ENCODE results near the gene AFAP1.

Gene AFAP1

DNA sequence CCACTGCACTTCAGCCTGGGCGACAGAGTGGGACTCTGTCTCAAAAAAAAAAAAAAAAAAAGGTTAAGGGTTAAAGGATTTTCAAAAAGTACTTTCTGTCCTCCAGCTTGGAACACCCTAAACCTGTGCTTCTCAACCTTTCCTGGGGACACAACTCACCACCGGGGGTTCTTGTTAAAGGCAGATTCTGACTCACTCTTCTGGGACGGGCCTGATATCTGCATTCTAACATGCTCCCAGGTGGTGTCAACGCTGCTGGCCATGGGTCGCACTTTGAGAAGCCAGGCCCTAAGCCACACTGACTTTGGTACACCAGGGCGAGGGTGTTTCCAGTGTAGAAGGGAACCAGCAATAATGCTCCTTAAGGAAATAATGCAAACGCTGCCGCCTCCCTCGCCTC, 46.1 kb downstream of the AFAP1 start:
- no peak for DNase-seq (ENCODE audit: low spot score)

DNA sequence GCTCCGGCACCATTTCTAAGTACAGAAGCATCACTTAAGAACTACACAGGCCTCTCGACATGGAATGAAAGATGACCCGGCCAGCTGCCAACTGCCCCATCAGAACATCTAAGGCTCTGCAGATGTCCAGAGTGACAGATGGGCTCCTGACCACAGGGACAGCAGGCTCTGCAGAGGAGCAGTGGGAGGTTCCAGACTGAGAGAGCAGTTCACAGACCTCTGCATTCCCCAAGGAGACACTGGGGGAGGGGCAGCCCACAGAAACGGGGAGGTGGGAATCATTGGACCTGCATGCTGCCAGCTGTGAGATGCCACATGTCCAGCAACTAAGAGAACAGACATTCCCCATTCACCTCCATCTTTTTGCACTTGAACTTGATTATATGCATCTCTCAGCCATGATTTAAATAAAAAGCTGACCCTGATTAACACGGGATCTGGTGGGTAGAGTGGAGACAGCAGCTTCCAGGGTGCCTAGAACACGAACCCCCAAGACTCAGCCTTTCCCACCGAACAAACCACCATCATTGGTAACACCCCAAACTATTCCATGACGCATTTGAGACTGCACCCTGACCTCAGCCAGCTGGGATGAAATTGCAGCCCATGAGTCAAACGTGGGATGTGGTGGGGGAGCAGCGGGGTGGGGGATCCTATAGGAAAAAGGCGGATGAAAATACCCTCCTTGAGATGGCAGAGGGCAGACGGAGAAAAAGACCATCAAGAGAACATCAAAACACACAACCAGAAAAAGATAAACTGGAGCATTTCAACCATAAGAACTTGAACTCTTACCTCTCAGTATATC, 47.2 kb downstream of the AFAP1 start:
- DNase-seq (ENCODE audit: low spot score), result no peak

DNA sequence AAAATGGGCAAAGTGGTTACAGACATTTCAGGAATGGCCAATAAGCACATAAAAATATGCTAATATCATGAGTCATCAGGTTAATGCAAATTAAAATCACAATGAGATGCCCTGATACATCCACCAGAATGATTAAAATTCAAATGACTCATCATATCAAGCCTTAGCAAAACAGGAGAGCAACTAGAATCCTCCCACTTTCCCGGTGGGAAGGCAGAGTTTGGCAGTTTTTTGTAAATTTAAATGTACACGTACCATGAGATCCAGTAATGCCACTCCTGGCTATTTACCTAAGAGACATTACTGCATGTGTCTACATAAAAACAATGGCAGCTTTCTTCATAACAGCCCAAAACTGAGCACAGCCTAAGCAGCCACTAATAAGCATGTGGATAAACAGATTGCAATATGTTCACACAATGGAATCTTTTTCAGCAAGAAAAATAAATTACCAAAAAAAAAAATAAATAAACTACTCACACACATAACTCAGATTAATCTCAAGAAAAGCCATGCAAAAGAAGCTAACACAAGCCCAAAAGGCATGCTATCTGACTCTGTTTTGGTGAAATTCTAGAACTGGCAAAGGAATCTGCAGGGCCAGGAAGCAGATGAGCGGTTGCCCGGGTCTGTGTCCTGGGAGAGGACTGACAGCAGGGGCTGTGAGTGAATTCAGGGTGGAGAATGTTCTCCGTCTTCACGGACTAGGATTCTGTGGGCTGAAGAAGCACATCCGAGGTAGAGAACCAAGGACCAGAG, 48.8 kb downstream of the AFAP1 start:
- peak; percentile 63 for DNase-seq (ENCODE audit: low spot score)

DNA sequence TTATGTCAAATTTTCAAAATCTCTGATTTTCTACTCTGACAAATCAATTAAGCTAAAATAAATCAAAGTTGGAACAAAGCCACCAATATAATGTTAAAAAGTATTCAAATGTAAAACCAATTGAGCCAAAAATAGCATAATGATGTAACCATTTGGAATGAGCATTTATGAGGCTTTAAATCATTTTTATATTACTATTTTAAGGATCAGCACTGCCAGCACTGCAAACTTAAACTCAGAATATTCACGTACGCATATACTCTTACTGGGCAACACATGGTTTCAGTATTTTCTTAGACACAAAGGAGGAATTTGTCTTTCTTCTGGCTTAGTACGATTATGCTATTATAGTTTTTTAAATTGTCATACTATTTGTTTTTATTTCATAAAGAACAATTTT, 52.2 kb downstream of the AFAP1 start:
- DNase-seq (ENCODE audit: low spot score), result no peak

DNA sequence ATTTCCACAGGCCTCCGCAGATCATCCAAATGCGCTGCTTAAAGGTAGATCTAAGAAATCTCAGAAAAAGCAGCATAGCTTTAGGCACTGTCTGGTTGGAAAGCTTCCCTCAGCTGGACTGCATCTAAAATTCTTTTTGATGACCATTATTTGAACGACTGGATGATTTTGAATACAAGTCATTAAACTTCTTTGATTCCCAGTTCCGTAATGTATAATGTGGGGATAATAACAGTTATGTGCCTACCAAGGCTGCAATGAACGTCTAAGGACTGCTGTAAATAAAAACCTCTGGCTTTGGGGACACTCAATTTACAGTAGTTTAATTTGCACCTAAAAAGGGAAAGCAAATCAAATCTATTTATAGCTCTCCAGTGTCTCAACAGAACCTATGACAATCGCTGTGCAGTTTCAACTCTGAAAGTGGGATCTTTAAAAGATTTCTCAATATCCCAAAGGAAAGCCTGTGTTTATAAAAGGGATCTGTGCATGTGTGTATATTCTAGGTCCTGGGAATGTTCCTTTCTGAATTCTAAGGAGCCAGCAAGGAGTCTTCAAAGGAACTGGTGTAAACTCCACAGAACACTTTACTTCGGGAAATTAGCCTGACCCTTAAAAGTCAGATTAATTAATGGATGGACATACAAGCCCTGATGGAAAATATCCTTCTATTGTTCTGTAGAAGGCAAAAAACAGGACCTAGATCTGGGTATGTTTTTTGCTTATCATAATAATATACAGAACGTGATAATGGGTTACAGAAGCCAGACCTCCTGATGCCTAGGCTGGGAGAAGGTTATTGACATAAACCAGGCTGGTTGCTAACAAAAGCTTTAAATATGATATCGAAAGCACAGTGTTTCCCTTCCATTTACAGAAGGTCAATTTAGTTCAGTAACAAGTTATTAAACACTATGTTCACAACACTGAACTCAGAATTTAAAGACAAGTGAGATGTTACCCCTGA, 53.4 kb downstream of the AFAP1 start:
- DNase-seq (ENCODE audit: low spot score), result no peak

DNA sequence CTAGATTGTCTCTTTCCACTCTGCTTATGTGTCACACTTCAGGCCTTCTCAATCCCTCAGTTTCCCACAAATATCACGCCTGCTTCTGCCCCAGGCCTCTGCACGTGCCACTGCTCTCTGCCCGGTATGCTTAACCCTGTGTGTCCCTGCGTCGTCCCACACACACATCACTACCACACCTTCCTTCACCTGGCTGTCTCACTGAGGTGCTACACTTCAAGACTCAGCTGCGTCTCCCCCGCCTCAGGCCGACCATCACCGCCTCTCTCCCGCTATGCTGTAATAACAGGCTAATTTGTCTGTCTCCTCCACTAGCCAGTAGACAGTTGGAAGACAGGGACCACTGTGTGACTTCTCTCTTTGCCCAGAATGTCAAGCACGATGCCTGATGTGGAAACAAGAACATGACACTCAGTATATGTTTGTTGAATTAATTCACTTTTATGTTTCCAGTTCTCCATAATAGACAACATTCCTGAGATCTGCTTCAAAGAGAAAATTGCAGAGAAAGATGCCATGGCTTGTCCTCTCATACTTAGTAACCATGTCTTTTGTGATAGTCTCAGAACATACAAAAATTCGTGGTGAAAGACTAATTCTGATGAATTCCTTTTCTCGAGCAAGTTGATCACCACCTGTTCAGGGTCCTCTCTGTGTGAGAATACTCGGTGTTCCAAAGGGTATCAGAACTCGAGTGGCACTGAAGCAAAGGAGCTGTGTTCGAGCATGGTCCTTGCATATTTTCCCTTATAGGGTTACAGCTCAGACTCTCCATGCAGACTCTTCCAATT, 54.2 kb downstream of the AFAP1 start:
- no peak for DNase-seq (ENCODE audit: low spot score)

DNA sequence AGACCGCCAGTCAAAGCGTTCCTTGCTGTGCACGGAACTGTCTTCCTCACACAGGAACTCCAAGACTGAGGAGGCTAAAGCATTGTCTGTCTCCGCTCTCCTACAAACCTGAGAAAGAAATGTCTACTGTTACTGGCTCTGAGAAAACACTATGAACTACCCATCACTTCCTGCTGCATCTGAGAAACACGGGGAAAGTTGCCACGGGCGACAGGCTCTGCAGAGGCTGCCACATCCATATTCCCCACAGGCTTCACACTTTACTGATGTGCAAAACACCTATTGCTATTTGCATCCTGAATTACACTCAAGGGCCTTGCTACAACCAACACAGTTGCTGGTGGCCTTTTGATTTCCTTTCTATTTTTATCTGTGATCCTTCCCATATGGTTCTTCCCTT, 59.0 kb downstream of the AFAP1 start:
- DNase-seq (ENCODE audit: low spot score), result no peak

DNA sequence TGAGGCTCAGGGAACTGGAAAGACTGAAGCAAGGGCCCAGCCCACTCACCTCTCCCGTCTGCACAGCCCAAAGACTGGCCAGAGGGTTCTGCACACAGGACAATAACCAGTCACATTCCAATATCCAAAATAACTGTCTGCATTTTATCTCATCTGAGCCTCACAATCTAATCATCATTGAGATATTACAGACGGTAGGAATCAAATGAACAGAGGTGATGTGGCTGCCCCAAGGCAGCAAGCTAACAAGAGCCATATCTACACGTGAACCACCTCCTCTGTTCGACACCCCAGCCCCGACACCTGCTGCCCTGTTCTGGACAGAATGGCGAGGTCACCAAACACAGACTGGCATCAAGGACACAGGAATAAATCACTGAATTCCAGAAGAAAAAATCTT, 60.5 kb downstream of the AFAP1 start:
- no peak for DNase-seq (ENCODE audit: low spot score)

DNA sequence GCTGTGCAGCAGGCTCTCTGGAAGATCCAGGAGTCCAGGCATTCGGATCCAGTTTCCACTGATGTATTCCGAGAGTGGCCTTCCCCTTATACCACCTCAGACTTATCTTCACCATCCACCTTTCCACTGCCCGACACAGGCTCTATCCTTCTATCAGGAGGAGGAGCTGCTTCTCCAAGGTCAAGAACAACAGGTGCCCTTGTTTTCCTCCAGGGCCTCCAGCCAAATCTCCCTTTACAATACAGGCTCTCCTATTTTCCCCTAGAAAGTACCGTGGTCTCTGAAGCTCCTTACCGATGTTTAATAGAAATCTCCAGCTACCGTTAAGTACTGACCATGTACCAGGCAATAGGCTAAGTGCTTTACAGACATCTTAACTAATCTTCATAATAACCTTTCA, 61.3 kb downstream of the AFAP1 start:
- no peak for DNase-seq (ENCODE audit: low spot score)

DNA sequence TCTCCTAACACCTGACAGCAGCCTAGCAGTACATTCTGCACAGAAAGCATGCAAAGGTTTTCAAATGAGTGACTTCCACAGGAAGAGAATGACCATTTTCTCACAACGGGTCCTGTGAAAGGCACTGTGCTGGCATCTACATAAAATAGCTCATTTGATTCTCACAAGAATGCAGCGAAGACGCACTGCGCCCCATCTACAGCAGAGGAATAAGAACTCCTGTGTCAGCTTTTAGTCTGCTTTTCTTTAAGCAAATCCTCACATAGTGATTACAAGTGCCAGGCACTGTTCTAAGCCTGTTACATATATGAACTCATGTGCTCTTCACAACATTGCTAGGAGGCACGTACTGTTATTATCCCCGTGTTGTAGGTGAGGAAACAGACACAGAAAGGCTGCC, 62.5 kb downstream of the AFAP1 start:
- DNase-seq (ENCODE audit: low spot score), result no peak

DNA sequence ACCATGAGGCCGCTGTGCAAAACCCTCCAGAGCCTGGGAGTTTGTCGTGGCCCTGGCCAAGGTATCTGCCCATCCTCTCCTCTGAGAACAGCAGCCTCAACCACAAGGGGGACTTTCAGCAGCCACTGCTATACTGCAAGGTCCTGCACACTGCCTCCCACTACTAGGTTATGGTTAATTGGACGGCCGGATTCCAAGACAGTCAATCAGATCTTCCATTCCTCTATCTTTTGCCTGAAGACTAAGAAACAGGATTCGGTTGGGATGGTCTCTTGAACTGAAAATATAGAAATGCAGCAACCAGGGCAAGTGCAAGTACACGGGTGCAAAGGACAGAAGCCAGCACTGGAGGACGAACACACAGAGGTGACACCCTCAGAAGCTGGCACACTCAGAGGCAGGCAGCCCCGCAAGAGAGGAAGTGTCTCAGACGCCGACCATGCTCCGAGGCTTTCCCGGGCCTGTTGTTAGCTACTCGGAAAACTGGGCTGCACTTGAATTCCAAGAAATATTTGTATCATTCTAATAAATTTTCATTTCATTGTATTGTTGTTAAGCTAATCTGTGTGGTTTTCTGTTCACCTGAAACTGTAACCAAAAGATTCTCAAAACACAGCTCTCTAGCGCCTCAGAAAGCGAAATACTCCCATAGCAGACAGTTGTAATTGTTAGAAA, 63.3 kb downstream of the AFAP1 start:
- peak; percentile 34 for DNase-seq (ENCODE audit: low spot score)

DNA sequence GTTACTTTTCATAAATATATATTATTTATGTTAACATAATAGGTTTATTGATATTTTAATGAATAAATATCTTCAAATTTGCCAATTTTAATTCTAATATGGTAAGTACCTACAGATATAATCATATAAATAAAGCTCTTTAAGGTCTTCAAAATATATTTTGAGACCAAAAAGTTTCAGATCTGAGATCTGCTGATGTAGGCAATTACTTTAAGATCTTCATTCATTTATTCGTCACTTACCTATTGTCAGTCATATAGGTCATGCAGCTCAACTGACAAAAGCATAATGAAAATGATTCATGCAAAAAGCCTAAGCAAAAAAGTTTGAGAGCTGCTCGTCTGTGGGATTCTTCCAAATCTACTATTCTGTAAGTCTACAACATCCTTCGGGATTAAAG, 64.8 kb downstream of the AFAP1 start:
- DNase-seq (ENCODE audit: low spot score), result no peak

DNA sequence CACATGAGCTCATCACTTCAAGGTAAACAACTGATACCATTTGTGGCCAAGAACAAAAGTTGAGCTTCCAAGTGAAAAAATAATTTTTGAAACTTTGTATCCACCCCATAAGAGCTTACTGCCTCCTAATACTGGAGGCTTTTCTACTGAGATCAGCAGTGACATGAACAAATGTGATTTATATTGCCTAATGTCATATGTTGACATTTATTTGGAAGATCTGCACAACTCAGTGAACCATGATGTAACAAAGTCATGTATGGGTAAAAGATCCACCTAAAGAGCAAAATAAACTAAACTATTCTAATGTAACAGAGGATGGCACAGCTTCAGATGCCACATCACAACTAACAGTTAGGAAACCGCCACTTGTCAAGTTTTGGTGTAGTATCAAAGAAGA, 65.8 kb downstream of the AFAP1 start:
- no peak for DNase-seq (ENCODE audit: low spot score)

DNA sequence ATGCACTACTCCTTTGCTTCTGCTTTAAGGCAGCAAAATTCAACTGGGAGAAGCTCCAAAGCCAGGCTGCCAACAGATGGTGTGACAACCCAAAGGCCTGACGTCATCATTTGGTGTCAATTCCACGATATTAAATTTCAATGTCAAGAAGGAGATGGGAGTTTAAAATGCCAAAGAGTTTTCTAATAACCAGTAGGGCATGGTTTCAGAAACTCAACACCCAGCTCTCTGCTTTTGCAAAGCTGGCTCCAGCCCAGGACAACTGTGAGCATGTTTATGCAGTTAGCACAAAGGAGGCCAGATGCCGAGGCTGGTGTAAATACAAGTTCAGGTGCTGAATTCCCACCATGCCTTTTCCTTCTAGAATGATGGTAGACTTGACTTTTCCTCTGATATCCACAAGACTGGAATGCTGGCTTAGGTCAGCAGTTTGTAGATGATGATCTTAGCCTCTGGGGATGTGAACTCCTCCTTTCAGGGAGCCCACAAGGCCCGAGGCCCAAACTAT, 67.3 kb downstream of the AFAP1 start:
- peak; percentile 34 for DNase-seq (ENCODE audit: low spot score)

DNA sequence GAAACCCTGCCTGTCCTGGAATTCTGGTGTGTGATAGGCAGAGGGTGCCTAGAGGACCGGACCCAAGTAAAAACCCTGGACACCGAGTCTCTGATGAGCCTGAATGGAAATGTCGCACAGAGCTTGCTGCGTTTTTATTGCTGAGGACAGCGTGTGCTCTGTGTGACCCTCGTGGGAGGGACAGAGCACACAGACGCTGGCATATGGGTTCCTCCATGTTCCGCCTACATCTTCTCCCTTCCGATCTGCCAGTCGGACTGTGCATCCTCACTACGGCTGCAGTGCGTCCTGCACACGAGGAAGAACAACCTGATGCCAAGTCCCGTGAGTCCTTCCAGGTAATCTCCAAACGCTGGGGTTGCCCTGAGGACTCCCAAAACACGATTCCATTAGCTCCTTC, 68.3 kb downstream of the AFAP1 start:
- DNase-seq (ENCODE audit: low spot score), result no peak

DNA sequence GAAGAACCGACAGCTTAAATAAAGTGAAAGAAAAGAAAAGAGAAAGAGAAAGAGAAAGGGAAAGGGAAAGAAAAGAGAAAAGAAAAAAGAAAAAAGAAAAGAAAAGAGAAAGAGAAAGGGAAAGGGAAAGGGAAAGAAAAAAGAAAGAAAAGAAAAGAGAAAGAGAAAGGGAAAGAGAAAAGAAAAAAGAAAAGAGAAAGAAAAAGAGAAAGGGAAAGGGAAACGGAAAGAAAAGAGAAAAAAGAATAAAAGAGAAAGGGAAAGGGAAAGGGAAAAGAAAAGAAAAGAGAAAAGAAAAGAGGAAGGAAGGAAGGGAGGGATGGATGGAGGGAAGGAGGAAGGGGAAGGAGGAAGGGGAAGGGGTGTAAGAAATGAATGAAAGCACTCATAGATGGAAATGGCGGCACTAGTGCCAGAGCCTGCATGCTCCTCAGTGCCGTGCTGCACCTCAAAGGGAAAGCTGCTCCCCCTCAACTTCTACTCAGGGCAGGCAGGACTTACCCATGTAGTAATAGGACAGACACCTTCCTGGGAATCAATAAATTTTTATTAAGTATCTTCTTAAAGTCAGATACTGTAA, 70.7 kb downstream of the AFAP1 start:
- no peak for DNase-seq (ENCODE audit: low spot score)

DNA sequence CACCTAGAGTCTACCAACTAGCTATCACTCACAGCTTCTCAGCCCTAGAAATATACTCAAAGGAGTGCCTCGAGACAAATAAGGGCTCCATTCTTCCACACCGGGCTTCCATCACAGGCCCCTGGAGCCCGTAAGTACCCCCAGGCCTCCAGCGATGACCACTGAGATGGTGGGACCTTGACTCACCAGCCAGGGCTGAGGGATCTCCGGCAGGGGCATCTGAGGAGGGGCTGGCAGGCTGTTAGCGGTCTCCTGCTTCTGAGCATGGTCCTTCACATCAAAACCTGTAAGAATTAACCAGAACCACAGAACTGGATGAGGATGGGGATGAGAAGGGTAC, 71.3 kb downstream of the AFAP1 start:
- DNase-seq (ENCODE audit: low spot score), result no peak

DNA sequence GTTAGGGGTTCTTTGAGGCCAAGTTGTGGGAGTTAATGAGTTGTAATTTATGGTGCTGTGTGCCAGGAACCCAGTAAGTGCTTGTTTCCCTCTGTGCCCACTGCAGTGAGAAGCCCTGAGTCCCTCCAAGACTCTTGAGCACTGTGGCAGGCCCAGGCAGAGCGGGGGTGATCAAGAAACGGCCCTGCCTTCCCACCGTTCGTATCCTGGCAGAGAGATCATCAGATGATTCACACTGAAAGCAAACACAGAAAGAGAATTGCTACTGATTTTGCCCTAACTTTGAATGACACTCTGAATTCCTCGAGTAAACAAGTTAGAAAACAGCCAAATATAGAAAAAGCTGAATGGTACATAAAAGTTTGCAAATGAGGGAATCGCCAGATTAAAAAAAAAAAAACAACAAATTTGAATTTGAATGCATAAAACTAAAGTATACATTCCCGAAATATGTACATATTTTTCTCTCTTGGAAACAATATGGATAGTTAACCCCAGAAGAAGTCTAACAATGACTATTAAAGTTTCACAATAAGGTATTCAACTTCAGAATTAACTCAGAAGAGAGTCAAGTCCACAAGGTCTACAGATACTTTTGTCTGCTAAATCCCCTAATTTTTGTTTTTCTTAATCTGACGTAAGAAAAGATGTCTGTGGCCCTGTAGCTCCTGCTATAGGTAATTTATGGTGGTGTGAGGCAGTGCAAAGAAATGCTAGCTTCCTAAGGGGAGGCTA, 71.8 kb downstream of the AFAP1 start:
- no peak for DNase-seq (ENCODE audit: low spot score)

DNA sequence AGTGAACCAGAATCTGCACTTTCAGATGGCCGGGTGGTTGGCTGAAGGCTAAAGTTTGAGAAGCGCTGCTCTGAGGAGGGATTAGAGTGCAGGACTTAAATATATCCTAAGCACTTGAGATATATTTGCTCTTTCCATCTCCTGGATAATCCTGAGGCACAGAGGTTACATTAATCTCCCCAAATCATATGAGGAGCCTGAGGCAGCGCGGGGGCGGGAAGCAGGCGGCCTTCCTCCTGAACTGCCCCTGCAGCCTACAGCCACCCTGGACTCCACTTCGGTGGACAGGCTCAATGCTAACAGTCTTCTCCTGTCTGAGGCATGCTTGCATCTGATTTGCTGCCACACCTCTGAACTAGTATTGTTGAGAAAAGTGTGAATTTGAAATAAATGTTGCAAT, 72.5 kb downstream of the AFAP1 start:
- no peak for DNase-seq (ENCODE audit: low spot score)

DNA sequence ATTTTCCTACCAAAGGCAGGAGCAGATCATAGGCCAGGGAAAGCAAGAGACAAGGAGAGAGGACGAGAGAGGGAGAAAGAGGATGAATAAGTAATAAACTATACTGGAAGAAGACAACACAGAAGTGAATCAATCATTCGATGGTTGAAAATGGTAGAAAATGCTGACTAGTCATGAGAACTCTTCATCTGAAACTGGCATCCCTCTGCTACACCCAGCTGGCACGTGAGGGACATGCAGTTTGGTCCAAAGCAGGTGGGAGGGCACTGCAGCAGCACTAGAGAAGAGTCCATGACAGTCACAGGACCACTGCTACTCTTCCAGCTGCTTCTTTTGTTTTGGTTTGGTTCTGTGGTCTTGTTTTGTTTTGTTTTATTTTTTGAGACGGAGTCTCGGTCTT, 74.1 kb downstream of the AFAP1 start:
- no peak for DNase-seq (ENCODE audit: low spot score)

All from kidney tubule cell (primary cell).